ENCODE data around the gene PAPPA. TPM values are rescaled to one million over a fixed set of nuclear protein-coding genes. Genes with fewer than 3 reads are reported as not detected.

Gene PAPPA
- total RNA-seq, 2 experiments from 2014 or later = not detected

DNA sequence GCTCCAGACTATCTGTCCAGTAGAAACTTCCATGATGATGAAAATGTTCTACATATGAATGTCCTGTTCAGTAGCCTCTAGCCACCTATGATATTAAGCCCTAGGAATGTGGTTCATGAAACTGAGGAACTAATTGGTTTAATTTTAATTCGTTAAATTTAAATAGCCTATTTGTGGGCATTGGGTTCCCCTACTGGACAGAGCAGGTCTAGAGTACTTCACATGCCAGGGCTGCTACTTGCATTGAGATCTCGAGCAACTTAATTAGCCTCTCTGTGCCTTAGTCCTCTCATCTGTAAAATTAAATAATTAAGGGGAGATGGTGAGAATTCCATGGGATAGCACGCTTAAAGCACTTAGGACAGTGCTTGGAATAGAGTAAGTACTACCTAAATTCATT lies 160.0 kb downstream of the PAPPA start:
- DNase-seq (no peak), ATAC-seq (no peak)
- Mint-ChIP-seq H3K4me3 (no peak overlapping the region), H3K9me3 (ENCODE audit: low read depth) (no peaks in the 10 kb centered on the region), H3K27me3 (no peaks in the 10 kb centered on the region), H3K36me3 (ENCODE audit: low read depth) (no peaks in the 10 kb centered on the region), H3K4me1 (no peaks in the 10 kb centered on the region), H3K27ac (no peak overlapping the region)
- POLR2A ChIA-PET = no interaction called here
- CTCF ChIA-PET = interaction anchor here (0.6 kb wide), 1 partner anchor 171 kb away, joined by 3 read pairs; no protein-coding TSS in a partner anchor
- intact Hi-C loops (cut with DNase I, micrococcal nuclease) = no loop called here

- H3K27me3 Mint-ChIP-seq = peaks cover 3% of the 10 kb centered on the region
- intact Hi-C loops (cut with DNase I, micrococcal nuclease) = no loop called here
- no peak overlapping the region for H3K4me3 Mint-ChIP-seq
These were observed 162.7 kb downstream of the PAPPA start for GRCh38 chr9:116316246-116316645.

GRCh38 chr9:116317503-116317902 lies 163.9 kb downstream of the PAPPA start:
- intact Hi-C loops (cut with DNase I, micrococcal nuclease) = no loop called here
- DNase-seq (no peak), ATAC-seq (no peak)
- Mint-ChIP-seq H3K27me3 (peaks cover 3% of the 10 kb centered on the region), H3K4me1 (no peaks in the 10 kb centered on the region), H3K36me3 (ENCODE audit: low read depth) (no peaks in the 10 kb centered on the region), H3K27ac (no peak overlapping the region), H3K4me3 (no peak overlapping the region), H3K9me3 (ENCODE audit: low read depth) (no peaks in the 10 kb centered on the region)
- POLR2A ChIA-PET = no interaction called here
- CTCF ChIA-PET = no interaction called here

More at GRCh38 chr9:116316246-116316645, 162.7 kb downstream of the PAPPA start:
- ATAC-seq = no peak
- H3K4me1 Mint-ChIP-seq = no peaks in the 10 kb centered on the region
- H3K9me3 Mint-ChIP-seq (ENCODE audit: low read depth) = no peaks in the 10 kb centered on the region
- DNase-seq = no peak
- ChIA-PET CTCF (no interaction called here), POLR2A (no interaction called here)
- no peak overlapping the region for H3K27ac Mint-ChIP-seq
- H3K36me3 Mint-ChIP-seq (ENCODE audit: low read depth) = no peaks in the 10 kb centered on the region

GRCh38 chr9:116318468-116319374 lies 165.1 kb downstream of the PAPPA start:
- intact Hi-C loops (cut with DNase I, micrococcal nuclease) = no loop called here
- Mint-ChIP-seq H3K36me3 (ENCODE audit: low read depth) (no peaks in the 10 kb centered on the region), H3K27me3 (peaks cover 3% of the 10 kb centered on the region), H3K4me1 (no peaks in the 10 kb centered on the region), H3K9me3 (ENCODE audit: low read depth) (no peaks in the 10 kb centered on the region), H3K27ac (no peak overlapping the region), H3K4me3 (no peak overlapping the region)
- POLR2A ChIA-PET = no interaction called here
- DNase-seq (no peak), ATAC-seq (no peak)
- CTCF ChIA-PET = no interaction called here

DNA sequence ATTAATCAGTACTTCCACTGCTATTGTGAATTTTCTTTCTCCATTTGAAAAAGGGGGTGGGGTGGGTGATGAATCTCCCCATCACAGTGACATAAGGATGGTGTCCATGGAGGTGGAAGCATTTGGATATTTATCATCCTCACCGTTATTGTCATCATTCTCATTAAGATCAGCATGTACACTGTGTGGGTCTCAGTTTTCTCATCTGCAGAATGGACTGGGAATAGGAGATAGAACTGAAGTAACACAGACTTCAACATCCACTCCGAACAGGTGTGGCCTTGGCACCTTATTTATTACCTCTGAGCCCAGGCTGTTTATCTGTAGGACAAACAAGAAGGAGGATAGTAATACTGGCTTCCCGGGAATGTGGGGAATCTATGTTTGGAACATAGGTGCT lies 165.9 kb downstream of the PAPPA start:
- DNase-seq (no peak), ATAC-seq (no peak)
- POLR2A ChIA-PET = no interaction called here
- intact Hi-C loops (cut with DNase I, micrococcal nuclease) = no loop called here
- Mint-ChIP-seq H3K4me3 (no peak overlapping the region), H3K36me3 (ENCODE audit: low read depth) (no peaks in the 10 kb centered on the region), H3K27ac (no peak overlapping the region), H3K27me3 (peaks cover 3% of the 10 kb centered on the region), H3K9me3 (ENCODE audit: low read depth) (no peaks in the 10 kb centered on the region), H3K4me1 (no peaks in the 10 kb centered on the region)
- CTCF ChIA-PET = no interaction called here

- peaks cover 3% of the 10 kb centered on the region for H3K27me3 Mint-ChIP-seq
- DNase-seq = no peak
- no peak overlapping the region for H3K27ac Mint-ChIP-seq
- no peak for ATAC-seq
- intact Hi-C loops (cut with DNase I, micrococcal nuclease) = no loop called here
- no peak overlapping the region for H3K4me3 Mint-ChIP-seq
- no peaks in the 10 kb centered on the region for H3K36me3 Mint-ChIP-seq (ENCODE audit: low read depth)
- CTCF ChIA-PET = no interaction called here
- no peaks in the 10 kb centered on the region for H3K9me3 Mint-ChIP-seq (ENCODE audit: low read depth)
- H3K4me1 Mint-ChIP-seq = no peaks in the 10 kb centered on the region
- POLR2A ChIA-PET = no interaction called here
These were observed 166.7 kb downstream of the PAPPA start for GRCh38 chr9:116320290-116320689.

- no peak overlapping the region for H3K4me3 Mint-ChIP-seq
- no peaks in the 10 kb centered on the region for H3K4me1 Mint-ChIP-seq
- intact Hi-C loops (cut with DNase I, micrococcal nuclease) = no loop called here
- H3K9me3 Mint-ChIP-seq (ENCODE audit: low read depth) = no peaks in the 10 kb centered on the region
- no peaks in the 10 kb centered on the region for H3K36me3 Mint-ChIP-seq (ENCODE audit: low read depth)
- H3K27ac Mint-ChIP-seq = no peak overlapping the region
- no peak for ATAC-seq
- CTCF ChIA-PET = no interaction called here
- H3K27me3 Mint-ChIP-seq = peaks cover 6% of the 10 kb centered on the region
- POLR2A ChIA-PET = no interaction called here
- no peak for DNase-seq
These were observed 168.9 kb downstream of the PAPPA start for GRCh38 chr9:116322521-116322920.

DNA sequence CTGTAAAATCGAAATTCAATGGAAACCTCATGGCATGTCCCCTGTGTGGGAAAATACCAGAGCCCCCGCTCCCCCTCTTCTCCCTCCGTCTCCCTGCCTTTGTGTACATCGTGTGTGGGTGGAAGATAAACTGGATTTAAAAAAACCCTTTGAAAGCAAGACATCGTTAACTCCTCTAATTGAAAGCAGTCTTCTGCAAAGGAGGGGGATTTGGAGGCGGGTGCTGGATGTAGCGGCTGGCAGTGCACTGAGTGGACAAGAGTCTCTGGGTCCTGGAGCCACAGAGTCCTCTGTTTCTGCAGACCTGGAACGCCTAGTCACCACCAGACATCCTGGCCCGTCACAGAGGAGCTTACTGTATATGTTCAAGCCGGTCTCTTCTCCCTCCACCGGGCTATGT lies 169.4 kb downstream of the PAPPA start:
- Mint-ChIP-seq H3K9me3 (ENCODE audit: low read depth) (no peaks in the 10 kb centered on the region), H3K4me3 (no peak overlapping the region), H3K27me3 (peaks cover 6% of the 10 kb centered on the region), H3K36me3 (ENCODE audit: low read depth) (no peaks in the 10 kb centered on the region), H3K27ac (no peak overlapping the region), H3K4me1 (no peaks in the 10 kb centered on the region)
- ATAC-seq (no peak), DNase-seq (no peak)
- POLR2A ChIA-PET = no interaction called here
- intact Hi-C loops (cut with DNase I, micrococcal nuclease) = no loop called here
- CTCF ChIA-PET = interaction anchor here (0.7 kb wide), 1 partner anchor 36 kb away, joined by 3 read pairs; no protein-coding TSS in a partner anchor

DNA sequence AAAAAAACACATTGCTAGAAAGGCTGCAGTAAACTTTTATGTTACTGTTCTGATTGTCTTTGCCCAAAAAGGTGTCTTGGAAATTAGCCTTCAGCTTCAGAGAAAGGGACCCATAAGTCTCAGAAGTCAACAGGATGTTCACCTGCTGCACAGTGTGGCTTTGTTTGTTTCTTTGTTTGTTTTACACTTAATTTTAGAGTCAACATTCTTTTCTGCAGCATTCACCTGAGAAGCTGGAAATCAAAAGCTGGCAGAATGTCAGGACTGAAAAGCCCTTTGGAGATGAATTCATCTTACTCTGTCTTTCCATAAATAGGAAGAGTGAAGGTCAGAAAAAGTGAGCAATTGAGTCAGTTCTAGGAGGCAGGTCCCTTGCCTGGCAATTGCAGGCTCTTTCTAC lies 170.0 kb downstream of the PAPPA start:
- no peak overlapping the region for H3K27ac Mint-ChIP-seq
- DNase-seq = no peak
- H3K36me3 Mint-ChIP-seq (ENCODE audit: low read depth) = no peaks in the 10 kb centered on the region
- no peaks in the 10 kb centered on the region for H3K9me3 Mint-ChIP-seq (ENCODE audit: low read depth)
- POLR2A ChIA-PET = no interaction called here
- CTCF ChIA-PET = interaction anchor here (0.7 kb wide), 1 partner anchor 37 kb away, joined by 3 read pairs; no protein-coding TSS in a partner anchor
- intact Hi-C loops (cut with DNase I, micrococcal nuclease) = no loop called here
- H3K4me1 Mint-ChIP-seq = no peaks in the 10 kb centered on the region
- ATAC-seq = no peak
- H3K27me3 Mint-ChIP-seq = peaks cover 6% of the 10 kb centered on the region
- H3K4me3 Mint-ChIP-seq = no peak overlapping the region

- Mint-ChIP-seq H3K27ac (no peak overlapping the region), H3K9me3 (ENCODE audit: low read depth) (no peaks in the 10 kb centered on the region), H3K27me3 (peaks cover 3% of the 10 kb centered on the region), H3K4me1 (no peaks in the 10 kb centered on the region), H3K4me3 (no peak overlapping the region), H3K36me3 (ENCODE audit: low read depth) (no peaks in the 10 kb centered on the region)
- intact Hi-C loops (cut with DNase I, micrococcal nuclease) = no loop called here
- DNase-seq (no peak), ATAC-seq (no peak)
- ChIA-PET POLR2A (no interaction called here), CTCF (no interaction called here)
These were observed 172.3 kb downstream of the PAPPA start for GRCh38 chr9:116325924-116326323.

- Mint-ChIP-seq H3K27ac (no peak overlapping the region), H3K4me3 (no peak overlapping the region), H3K4me1 (no peaks in the 10 kb centered on the region), H3K27me3 (peaks cover 6% of the 10 kb centered on the region), H3K36me3 (ENCODE audit: low read depth) (no peaks in the 10 kb centered on the region), H3K9me3 (ENCODE audit: low read depth) (no peaks in the 10 kb centered on the region)
- ATAC-seq (no peak), DNase-seq (no peak)
- POLR2A ChIA-PET = no interaction called here
- CTCF ChIA-PET = no interaction called here
- intact Hi-C loops (cut with DNase I, micrococcal nuclease) = no loop called here
These were observed 174.3 kb downstream of the PAPPA start for GRCh38 chr9:116327701-116328405.

GRCh38 chr9:116329470-116329869 lies 175.9 kb downstream of the PAPPA start:
- H3K9me3 Mint-ChIP-seq (ENCODE audit: low read depth) = no peaks in the 10 kb centered on the region
- intact Hi-C loops (cut with DNase I, micrococcal nuclease) = no loop called here
- no peak for ATAC-seq
- DNase-seq = no peak
- H3K4me1 Mint-ChIP-seq = no peaks in the 10 kb centered on the region
- POLR2A ChIA-PET = no interaction called here
- H3K27me3 Mint-ChIP-seq = peaks cover 6% of the 10 kb centered on the region
- no peaks in the 10 kb centered on the region for H3K36me3 Mint-ChIP-seq (ENCODE audit: low read depth)
- H3K4me3 Mint-ChIP-seq = no peak overlapping the region
- no peak overlapping the region for H3K27ac Mint-ChIP-seq
- CTCF ChIA-PET = no interaction called here
